ENCODE results near the gene CFL1.
"Not testable (repeated sequence)": the region's sequence is repeated elsewhere in the genome, so short reads cannot be mapped to it uniquely, and the experiment has no call there.

The CFL1 gene

DNA sequence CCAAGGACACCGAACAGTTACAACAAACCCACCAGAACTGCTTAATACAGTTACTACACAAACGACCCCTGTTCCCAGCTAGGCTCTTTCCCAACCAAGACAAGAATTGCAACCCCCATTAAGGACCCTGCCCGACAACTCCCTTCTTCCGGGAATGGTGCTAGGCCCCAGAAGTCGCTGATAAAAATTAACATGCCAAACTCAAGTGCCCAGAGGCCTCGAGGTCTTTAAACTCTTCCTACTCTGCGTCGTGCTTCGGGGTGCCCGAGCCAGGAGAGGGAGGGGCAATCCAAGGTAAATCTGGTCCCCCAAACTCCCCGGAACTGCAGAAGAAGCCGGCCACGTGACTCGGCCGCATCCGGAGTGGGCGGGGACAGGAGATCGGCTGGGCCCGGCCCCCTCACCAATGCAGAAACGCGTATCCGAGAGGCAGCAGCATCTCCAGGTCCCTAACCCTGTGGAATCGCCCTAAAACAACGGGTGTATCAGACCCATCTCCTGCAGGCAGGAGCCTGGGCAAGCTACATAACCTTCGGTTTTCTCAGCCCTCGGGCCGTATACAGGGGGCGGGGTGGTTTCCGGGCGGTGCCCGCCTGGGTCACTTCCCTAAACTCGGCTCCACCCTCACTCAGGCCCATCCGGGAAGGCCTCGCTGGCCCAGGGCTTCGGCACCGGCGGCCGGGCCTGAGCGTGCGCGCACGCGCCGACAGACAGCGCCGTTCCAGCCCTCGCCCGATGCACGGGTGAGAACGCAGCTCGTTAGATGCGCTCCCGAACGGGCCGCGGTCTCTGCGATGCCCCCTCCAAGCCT is 1.1 kb downstream of the CFL1 start:
- peak; percentile 88 for DNase-seq (ENCODE audit: low spot score)

DNA sequence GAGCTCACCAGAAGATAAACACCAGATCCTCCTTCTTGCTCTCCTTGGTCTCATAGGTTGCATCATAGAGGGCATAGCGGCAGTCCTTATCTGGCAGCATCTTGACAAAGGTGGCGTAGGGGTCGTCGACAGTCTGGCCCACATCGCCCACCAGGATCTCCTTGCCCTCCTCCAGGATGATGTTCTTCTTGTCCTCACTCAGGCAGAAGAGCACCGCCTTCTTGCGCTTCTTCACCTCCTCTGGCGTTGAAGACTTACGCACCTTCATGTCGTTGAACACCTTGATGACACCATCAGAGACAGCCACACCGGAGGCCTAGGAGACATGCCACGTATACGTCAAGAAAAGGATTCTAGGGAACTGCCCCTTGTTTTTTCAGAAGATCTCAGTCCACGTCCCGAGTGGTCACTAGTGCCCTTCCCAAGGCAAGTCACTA is 2.0 kb downstream of the CFL1 start:
- DNase-seq (ENCODE audit: low spot score) = no peak

DNA sequence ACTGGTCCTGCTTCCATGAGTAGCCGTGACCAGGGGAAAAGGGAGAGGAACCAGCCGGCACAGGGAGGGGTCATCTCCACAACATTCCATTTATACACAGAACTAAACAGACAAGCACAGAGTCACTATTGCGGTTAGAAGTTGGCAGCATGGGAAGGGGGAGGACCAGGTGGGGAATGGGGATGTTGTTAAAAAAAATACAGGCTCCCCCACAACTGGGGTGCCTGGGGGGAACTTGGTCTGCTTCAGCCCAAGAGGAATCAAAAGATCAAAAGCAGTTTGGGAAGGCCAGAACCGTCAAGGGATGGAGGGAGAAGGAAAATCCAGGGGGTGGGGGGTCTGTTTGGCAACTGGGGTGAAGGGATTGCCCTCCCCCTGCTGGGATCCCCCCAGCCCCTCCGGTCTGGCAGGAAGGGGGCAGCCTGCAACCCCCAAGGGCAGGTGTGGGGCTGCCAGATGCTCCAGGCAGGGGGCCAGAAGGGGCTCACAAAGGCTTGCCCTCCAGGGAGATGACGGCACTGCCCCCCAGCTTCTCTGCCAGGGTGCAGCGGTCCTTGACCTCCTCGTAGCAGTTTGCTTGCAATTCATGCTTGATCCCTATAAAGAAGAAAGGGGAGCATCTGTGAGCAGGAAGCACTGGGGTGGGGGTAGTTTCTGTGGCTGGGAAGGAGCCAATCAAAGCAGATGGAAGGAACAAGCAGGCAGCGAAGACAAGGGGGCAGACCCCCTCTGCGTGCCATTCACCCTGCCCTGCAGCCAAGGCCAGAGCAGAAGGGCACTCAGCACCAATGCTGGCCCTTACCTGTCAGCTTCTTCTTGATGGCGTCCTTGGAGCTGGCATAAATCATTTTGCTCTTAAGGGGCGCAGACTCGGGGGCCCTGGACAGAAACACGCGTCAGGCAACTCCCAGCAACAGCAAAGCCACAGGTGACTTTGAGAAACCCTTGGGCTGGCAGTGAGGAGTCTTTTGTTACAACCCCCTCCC is 2.8 kb downstream of the CFL1 start:
- no peak for DNase-seq (ENCODE audit: low spot score)

DNA sequence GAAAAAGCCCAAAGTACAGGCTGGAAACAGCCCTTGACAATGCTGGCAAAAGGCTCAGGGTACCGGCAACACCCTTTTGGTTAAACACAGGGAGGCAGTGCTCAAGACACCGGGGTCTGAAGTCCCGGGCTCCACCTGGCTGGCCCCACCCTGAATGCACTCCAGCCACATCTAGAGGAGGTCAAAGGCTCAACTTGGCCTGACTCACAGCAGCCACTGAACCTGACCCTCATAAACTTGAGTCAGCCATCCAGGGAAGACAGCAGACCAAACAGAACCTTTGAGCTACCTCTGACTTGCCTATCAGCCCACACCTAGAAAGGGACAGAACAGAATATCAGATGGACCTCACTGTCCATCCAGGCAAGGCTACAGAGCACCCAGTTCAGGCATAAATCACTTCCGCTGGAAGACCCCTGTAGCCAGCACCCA is 3.8 kb downstream of the CFL1 start:
- DNase-seq (ENCODE audit: low spot score) = no peak

DNA sequence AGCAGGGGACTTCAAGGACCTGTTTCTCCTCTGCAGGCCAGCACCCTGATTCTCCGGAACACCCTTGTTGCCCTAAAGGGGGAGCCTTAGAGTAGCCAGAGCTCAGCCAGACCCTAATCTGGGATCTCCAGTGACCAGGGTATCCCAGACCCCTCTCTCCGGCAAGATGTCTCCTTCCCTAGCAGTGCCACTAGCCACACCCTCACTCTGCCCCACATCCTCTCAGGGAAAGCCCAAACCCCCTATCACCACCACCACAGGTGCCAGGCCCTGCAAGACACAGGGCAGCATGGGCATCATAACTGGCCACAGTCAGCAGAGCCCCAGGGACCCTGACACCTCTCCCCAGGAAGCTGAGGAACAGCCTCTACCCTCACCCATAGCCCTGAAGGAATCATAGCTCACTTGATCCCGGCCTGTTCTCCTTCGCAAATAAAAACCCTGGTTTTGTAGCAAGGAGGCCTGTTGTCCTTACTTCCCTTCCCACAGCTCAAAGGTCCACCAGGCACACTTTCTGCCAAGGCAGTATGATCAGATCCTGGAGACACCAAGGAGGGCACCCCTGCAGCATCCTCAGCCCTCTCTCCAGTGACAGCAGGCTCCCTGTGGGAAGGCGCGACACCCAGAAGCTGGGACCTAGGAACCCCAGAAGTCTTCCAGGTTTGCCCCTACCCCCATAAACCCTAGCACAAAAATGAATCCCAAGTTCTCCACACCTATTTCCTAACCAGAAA is 4.6 kb downstream of the CFL1 start:
- no peak for DNase-seq (ENCODE audit: low spot score)

DNA sequence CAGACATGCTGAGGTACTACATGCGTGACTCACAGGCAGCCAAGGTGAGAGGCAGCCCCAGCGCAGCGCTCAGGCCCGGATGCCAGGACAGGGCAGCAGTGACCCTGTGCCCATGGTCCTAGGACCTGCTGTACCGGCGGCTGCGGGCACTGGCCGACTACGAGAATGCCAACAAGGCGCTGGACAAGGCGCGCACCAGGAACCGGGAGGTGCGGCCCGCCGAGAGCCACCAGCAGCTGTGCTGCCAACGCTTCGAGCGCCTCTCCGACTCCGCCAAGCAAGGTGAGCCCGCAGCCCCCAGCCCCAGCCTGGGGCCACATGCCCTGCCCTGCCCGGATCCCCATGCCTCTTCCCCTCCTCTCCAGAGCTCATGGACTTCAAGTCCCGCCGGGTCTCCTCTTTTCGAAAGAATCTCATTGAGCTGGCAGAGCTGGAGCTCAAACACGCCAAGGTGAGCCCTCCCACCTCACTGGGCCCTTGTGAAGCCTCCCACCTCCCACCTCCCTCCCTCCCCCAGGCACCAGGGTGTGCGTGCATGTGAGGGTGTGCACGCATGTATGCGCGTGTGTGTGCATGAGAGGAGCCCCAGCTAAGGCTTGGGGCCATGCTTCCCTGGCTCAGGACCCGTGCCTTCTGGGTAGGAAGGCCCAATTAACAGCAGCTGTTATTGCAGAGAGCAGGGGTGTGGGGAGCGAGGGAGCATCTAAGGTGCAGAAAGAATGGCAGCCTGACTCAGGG is 5.3 kb downstream of the CFL1 start:
- no peak for DNase-seq (ENCODE audit: low spot score)

DNA sequence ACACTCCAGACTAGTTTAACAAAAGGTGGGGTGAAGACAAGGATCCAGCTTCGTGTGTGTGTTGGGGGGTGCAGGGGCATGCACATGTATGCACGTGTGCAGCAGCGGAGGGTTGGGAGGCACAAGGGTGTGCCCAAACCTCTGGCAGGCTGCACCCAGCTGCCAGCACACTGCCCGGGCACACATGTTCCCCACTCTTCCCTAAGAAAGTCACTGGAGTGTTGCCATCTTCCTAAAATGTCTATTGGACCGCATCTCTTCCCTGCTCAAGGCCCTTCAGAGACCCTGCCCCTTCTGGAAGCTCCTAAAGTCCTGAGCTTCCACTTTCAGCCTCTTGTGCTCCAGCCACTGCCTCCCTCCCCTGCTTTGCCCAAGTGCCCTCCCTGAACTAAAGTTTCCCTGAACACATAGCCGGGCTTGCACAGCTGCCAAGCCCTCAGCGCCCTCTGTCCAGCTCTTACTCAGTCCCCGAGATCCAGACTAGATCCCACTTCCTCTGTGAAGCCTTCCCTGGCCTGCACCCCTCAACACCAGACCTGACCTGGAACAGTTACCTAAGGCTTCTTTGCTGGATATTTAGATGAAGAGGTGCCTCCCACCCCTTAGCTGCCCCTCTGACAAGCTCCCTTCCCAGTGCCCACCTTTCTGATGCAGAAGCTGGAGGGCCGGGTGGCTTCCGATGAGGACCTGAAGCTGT is 6.0 kb downstream of the CFL1 start:
- DNase-seq (ENCODE audit: low spot score) = no peak

DNA sequence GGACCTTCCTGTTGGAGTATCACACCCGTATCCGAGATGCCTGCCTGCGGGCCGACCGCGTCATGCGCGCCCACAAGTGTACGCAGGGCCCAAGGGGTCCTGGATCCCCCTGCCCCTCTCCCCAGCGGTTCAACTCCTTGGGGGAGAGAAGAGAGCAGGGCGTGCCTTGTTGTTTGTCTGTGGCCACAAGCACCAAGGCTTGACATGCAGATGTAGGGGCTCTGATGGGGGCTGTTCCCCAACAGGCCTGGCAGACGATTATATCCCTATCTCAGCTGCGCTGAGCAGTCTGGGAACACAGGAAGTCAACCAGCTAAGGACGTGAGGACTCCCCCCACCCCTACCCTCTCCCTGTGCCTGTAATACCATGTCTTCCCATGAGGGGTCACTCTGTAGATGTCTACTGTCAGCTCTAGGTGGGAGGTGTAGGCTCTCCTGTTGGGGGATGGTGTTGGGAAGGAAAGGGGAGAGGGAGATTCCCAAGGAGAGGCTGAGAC is 6.8 kb downstream of the CFL1 start:
- no peak for DNase-seq (ENCODE audit: low spot score)

DNA sequence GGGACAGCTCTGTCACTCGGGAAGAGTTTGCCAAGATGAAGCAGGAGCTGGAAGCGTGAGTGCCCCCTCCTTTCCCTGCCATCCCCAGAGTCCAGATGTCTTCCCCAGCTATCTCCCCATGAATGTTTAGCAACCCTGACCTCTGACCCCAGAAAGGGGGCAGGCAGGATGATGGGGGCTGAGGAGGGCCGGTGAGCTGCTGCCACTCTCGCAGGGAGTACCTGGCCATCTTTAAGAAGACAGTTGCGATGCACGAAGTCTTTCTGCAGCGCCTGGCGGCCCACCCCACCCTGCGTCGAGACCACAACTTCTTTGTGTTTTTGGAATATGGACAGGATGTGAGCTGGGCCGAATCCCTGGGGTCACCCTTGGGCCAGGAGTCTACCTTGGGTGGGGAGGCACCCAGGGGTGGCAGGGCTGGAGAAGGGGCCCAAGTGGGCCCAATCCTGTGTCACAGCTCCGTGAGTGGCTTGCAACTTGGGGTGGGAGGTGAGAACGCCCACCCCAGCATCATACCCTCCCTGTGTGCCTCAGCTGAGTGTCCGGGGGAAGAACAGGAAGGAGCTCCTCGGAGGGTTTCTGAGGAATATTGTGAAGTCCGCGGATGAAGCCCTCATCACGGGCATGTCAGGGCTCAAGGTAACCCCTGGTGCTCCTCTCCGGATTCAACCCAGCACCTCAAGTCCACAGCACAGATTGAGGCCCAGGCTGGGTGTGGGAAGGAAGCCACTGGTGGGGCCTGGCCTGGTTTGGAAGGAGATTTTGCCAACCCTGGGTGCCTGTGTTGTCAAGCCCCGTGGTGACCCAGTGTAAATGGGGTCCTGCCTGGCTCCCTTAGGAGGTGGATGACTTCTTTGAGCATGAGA is 7.5 kb downstream of the CFL1 start:
- no peak for DNase-seq (ENCODE audit: low spot score)

DNA sequence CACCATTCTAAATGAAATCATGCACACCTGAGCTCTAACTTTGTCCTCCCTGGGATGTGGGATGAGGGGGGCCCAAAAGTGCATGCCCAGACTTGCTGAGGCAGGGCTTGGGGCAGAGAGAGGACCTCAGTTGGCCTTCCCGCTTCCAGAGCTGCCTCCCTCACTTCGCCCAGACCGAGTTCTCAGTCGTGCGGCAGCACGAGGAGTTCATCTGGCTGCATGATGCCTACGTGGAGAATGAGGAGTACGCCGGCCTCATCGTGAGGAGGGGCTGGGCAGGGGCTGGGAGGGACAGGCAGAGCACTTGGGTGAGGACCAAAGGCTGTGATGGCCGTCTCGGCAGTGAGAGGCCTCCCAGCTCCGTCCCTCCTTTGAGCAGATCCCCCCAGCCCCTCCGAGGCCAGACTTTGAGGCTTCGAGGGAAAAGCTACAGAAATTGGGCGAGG is 8.2 kb downstream of the CFL1 start:
- no peak for DNase-seq (ENCODE audit: low spot score)

DNA sequence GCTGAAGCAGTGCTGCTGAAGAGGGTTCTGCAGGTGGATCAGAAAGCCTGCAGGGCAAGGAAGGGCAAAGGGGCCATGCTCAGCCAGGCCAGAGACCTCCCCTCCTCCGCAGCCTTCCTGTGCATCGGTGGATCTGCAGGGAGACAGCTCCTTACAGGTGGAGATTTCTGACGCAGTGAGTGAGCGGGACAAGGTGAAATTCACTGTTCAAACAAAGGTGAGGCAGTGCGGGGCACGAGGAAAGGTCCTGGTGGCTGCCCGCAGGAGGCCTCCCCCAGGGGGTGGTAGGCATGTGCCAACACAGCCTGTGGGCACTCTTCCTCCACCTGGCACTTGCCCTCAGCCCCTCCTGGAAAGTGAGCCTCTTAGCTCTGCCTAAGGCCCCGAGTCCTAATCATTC is 8.6 kb downstream of the CFL1 start:
- DNase-seq (ENCODE audit: low spot score) = no peak

DNA sequence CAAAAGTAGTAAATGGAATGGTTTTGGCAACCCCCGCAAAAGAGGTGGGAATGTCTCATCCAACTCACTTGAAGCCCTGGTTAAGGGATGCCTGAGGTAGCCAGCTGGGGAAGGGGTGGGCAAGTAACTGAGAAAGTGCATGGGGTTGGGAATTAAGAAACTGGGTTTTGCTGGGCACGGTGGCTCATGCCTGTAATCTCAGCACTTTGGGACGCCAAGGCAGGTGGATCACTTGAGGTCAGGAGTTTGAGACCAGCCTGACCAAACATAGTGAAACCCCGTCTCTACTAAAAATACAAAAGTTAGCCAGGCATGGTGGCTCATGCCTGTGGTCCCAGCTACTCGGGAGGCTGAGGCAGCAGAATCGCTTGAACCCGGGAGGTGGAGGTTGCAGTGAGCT is 9.3 kb downstream of the CFL1 start:
- DNase-seq (ENCODE audit: low spot score) = not testable (repeated sequence)

DNA sequence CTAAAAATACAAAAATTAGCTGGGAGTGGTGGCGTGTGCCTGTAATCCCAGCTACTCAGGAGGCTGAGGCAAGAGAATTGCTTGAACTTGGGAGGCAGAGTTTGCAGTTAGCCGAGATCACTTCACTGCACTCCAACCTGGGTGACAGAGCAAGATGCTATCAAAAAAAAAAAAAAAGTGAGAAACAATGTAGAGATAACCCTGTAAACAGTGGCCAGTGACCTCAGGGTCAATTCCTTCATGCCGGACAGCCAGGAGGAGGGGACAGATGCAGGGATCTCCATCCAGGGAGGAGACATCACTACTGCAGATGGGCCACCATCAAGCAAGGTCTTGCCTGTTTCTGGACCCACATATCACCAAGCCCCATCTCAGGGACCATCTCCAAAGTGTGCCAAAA is 10.2 kb downstream of the CFL1 start:
- DNase-seq (ENCODE audit: low spot score) = no peak

DNA sequence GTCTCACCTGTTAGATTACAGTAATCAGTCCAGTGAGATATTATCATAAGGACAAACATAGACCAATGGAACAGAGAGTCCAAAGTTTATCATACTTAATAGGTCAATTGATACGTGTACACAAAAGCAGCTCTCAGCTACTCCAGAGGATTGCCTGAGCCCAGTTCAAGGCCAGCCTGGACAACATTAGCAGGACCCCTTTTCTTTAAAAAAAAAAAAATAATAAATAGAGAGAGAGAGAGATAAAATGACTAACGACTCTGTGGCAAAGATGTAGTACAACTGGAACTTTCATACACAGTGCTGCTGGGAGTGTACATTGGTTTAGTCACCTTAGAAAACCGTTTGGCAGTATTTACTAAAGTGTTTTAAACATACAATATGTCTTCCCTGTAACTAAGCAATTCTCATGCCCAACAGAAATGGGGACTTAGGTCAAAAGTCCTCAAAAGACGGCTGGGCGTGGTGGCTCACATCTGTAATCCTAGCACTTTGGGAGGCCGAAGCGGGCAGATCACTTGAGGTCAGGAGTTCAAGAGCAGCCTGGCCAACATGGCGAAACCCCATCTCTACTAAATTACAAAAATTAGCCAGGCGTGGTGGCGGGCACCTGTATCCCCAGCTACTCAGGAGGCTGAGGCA is 13.6 kb downstream of the CFL1 start:
- DNase-seq (ENCODE audit: low spot score) = no peak

DNA sequence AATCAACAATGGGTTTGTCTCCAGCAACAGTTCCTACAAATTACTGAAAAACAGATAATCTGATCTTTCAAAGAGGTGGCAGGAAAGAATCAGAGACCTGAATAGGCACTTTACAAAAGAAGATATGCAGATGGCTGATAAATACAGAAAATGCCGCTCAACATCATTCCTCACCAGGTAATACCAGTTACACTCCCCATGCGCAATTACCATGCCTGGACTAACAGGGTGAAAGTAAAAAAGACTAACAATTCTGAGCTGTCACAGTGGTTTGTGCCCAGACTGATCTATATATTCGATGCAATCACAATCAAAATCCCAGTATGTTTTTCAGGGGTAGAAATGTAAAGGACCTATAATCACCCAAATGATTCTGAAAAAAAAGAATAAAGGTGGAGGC is 14.2 kb downstream of the CFL1 start:
- DNase-seq (ENCODE audit: low spot score) = no peak

DNA sequence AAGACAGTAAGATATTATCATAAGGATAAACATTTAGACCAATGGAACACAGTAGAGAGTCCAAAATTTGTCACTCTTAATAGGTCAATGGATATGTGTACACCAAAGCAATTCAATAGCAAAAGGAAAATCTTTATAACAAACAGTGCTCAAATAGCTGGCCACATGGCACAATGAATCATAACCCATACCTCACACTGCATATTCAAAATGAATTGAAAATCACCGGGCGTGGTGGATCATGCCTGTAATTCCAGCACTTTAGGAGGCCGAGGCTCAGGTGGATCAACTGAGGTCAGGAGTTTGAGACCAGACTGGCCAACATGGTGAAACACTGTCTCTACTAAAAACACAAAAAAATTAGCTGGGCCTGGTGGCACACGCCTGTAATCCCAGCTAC is 15.8 kb downstream of the CFL1 start:
- no peak for DNase-seq (ENCODE audit: low spot score)

DNA sequence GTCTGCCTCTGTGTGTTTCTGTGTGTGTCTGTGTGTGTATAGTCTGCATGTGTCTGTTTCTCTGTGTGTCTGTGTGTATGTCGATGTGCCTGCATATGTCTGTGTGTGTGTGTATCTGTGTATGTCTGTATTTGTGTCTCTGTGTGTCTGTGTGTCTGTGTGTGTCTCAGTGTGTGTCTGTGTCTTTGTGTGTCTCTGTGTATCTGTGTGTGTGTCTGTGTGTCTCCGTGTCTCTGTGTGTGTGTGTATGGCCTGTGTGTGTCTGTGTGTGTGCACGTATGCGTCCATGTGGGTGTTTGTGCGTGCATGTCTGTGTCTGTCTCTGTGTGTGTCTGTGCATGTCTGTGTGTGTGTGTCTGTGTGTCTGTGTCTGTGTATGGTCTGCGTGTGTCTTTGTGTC is 23.8 kb downstream of the CFL1 start:
- DNase-seq (ENCODE audit: low spot score) = no peak

DNA sequence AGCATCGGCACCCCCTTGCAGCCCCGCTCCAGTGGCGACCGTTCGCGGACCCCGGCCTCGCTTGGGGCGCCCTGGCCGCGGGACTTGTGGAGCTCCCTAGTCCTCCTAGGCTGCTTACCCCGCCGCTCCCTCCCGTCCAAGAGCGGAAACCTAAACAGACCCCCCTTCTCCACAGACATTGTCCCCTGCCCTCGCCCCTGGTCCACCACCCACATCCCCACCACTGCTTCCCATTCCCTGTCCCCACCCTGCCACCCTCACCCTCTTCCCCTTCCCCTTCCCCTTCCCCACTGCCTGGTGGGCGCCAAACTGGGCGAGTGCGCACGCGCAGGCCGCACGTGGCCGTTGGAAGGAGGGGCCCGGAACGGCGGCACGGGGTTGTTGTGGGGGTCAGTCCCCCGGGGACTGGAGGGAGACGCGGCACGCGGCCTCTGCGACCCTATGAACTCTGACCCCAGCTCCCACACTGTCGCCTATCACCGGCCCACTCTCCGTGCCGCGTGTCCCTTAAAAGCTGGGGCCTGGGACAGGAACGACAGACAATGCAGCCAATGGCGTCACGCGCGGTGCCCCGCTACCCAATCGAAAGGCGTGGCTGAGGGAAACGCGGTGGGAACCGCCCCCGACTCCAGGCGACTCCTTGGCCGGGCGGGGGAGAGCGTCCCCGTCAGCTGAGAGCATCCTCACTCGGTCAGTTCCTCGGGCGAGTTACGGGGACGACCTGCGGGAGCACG is 24.5 kb downstream of the CFL1 start, which contains the start of gene SNX32:
Gene SNX32, plus strand, starts transcription at position 667 of the 734 bp plus-strand sequence. CDS start 103 bp downstream, outside the sequence.
- peak; percentile 96 for DNase-seq (ENCODE audit: low spot score)

Data from left forelimb (tissue), 1 donor.